Measurements from ENCODE around the gene BUB3. TPM values are rescaled to one million over a fixed set of nuclear protein-coding genes. Genes with fewer than 3 reads are reported as not detected.

The BUB3 gene
- total RNA-seq, 1 donor, result 134 TPM

GRCh38 chr10:123187781-123188180, 33.6 kb downstream of the BUB3 start:
- DNase-seq (ENCODE audit: low read depth), result no peak
- TF ChIP-seq, protein P1, sequence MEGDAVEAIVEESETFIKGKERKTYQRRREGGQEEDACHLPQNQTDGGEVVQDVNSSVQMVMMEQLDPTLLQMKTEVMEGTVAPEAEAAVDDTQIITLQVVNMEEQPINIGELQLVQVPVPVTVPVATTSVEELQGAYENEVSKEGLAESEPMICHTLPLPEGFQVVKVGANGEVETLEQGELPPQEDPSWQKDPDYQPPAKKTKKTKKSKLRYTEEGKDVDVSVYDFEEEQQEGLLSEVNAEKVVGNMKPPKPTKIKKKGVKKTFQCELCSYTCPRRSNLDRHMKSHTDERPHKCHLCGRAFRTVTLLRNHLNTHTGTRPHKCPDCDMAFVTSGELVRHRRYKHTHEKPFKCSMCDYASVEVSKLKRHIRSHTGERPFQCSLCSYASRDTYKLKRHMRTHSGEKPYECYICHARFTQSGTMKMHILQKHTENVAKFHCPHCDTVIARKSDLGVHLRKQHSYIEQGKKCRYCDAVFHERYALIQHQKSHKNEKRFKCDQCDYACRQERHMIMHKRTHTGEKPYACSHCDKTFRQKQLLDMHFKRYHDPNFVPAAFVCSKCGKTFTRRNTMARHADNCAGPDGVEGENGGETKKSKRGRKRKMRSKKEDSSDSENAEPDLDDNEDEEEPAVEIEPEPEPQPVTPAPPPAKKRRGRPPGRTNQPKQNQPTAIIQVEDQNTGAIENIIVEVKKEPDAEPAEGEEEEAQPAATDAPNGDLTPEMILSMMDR (IDR thresholded peaks at IDR 0.05; ENCODE audit: insufficient read depth, low read depth, low read length), result no peak
- H3K4me3 ChIP-seq (ENCODE audit: low read depth, low read length), result no peak overlapping the region

DNA sequence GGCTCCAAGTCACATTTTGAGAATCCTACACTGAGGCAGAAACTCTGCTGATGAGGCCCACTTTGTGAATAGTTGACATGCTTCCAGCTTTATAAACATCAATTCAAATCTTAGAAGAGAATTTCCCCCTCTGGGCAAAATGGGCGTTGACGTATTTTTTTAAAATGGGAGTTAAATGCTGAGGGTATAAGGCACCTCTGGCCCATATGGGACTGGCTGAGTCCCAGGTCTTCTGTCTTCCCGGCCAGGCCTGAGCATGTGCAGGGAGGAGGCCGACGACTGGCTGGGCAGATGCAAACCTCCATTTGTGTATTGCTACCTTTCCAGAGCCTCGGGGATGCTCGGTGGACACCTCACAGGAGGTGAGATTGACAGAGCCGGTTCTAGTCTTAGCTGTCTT, 37.7 kb downstream of the BUB3 start:
- H3K4me3 ChIP-seq (ENCODE audit: low read depth, low read length), result no peak overlapping the region
- TF ChIP-seq, protein P1 (IDR thresholded peaks at IDR 0.05; ENCODE audit: insufficient read depth, low read depth, low read length), result no peak
- no peak for DNase-seq (ENCODE audit: low read depth)

DNA sequence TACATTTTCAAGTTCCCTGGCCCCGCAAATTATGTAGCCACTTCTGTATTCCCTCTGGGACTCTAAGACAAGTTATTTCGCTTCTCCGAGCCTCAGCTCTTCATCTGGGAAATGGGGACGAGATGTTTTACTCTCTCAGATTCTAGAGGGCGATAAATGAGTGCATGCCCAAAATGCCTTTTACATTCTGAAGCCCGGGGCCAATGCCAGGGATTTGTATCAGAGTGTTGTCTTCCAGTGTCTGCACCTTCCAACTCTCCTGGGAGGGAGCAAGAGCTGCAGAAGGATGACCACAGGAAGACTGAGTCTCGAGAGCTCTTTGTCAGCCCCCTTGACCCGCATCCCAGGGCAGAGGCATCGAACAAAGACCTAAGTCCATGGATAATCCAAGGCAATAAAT, 39.9 kb downstream of the BUB3 start:
- H3K4me3 ChIP-seq (ENCODE audit: low read depth, low read length), result no peak overlapping the region
- no peak for DNase-seq (ENCODE audit: low read depth)
- TF ChIP-seq, protein P1 (IDR thresholded peaks at IDR 0.05; ENCODE audit: insufficient read depth, low read depth, low read length), result no peak

DNA sequence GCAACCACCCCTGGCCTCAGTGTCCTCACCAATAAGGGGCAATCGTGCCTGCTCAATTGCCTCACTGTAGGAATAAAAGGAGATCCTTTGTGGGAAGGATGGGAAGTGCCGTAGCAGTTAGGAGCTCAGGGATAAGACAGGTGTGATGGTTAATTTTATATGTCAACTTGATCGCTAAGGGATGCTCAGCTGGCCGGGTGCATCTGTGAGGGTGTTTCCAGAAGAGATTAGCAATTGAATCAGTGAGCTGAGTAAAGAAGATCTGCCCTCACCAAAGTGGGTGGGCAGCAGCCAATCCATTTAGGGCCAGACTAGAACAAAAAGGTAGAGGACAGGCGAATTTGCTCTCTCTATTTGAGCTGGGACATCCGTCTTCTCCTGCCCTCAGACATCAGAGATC, 46.3 kb downstream of the BUB3 start:
- DNase-seq (ENCODE audit: low read depth), result no peak
- H3K4me3 ChIP-seq (ENCODE audit: low read depth, low read length), result no peak overlapping the region
- TF ChIP-seq, protein P1 (IDR thresholded peaks at IDR 0.05; ENCODE audit: insufficient read depth, low read depth, low read length), result no peak

DNA sequence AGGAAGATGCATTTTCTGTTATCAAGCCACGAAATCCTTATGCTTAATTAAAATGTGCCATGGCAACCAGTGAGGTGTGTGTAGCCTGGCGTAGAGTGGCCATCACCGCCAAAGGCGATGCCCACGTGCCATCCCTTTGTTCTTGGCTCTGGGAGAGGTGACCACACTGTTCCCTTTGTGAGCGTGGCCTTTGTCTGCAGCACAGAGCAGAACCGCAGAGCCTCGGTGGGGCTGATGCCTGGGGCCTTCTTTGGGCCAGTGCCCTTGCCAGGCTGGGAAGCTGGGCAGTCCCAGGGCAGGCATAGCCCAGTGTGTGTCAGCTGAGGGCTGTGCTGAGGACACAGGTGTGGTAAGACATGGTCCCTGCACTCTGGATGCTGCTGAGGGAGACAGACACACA, 48.3 kb downstream of the BUB3 start:
- TF ChIP-seq, protein P1 (IDR thresholded peaks at IDR 0.05; ENCODE audit: insufficient read depth, low read depth, low read length), result no peak
- H3K4me3 ChIP-seq (ENCODE audit: low read depth, low read length), result no peak overlapping the region
- DNase-seq (ENCODE audit: low read depth), result no peak

DNA sequence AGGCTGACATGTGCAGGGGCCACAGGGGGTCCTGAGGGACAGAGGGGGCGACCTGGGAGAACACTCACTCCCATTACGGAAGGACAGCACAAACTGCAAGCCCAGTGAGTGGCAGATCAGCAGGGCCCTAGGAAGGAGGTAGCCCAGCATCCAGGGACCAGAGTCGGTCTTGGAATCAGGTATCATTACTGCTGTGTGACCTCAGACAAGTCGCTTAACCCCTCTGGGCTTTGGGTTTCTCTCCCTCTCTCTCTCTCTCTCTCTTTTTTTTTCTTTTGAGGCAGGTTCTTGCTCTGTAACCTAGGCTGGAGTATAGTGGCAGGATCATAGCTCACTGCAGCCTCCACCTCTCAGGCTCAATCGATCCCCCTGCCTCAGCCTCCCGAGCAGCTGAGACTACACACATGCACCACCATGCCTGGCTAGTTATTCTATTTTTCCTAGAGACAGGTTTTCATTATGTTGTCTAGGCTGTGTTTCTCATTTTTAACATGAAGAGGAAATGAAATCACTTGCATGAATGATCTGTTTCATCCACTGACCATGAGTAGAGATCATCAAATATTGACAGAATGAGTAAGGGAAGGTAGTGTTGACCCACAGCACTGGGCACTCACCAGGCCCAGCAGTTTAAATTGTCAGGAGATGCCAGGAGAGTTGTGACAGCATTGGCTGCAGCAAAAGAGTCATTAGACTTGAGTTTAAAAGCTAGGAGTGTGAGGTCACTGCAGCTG, 49.4 kb downstream of the BUB3 start:
- TF ChIP-seq, protein P1 (IDR thresholded peaks at IDR 0.05; ENCODE audit: insufficient read depth, low read depth, low read length), result no peak
- no peak for DNase-seq (ENCODE audit: low read depth)
- H3K4me3 ChIP-seq (ENCODE audit: low read depth, low read length), result no peak overlapping the region

GRCh38 chr10:123204127-123204461, 49.9 kb downstream of the BUB3 start:
- no peak overlapping the region for H3K4me3 ChIP-seq (ENCODE audit: low read depth, low read length)
- no peak for DNase-seq (ENCODE audit: low read depth)
- TF ChIP-seq, protein P1 (IDR thresholded peaks at IDR 0.05; ENCODE audit: insufficient read depth, low read depth, low read length), result no peak
